Stimulated activated CD8-positive, alpha-beta memory T cell treated with anti-CD3 and anti-CD28 coated beads, Interleukin-15, amount 100 ng/mL, for 48 hours (primary cell): ENCODE results near the gene DDX1.

Source experiments
- DNase-seq, 2 donors: peaks; one replicate each; pipeline ENCODE4 v3.0.0-alpha.2; 2020; ENCODE audit warnings: low read depth in 2 of 2

Gene DDX1

DNA sequence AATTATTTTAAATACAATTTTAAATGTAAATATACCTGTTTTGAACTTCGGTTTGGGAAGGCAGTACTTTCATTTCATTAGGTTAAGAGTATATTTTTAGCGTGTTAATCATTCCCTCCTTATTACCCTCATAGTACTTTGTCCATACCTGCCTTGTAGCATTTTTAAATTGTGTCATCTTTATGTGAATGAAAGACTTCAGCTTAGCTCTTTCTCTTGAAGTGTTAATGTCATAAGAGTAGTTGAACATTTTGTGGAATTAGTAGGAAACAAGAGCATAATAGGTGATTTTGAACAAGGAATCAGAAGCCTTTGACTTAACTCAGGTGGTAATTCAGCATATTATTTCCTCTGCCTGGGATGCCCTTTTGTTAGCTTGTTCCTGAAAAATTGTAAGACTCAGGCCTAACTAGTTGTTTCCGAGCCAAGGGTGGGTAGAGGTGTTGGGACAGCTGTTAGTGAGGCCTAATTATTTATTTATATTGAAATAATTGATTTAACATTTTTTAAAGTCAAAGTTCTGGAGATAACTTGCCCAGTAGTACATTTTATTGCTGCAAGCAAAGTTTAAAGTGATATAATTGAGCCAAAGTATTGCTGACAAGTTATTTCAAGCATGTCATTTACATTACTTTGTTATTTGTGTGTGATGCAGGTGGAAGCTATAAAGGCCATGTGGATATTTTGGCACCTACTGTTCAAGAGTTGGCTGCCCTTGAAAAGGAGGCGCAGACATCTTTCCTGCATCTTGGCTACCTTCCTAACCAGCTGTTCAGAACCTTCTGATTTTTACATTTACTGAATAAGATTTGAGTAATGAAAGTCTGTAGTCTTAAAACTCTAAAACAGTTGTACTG is 38.7 kb downstream of the DDX1 start:
- no peak for DNase-seq

DNA sequence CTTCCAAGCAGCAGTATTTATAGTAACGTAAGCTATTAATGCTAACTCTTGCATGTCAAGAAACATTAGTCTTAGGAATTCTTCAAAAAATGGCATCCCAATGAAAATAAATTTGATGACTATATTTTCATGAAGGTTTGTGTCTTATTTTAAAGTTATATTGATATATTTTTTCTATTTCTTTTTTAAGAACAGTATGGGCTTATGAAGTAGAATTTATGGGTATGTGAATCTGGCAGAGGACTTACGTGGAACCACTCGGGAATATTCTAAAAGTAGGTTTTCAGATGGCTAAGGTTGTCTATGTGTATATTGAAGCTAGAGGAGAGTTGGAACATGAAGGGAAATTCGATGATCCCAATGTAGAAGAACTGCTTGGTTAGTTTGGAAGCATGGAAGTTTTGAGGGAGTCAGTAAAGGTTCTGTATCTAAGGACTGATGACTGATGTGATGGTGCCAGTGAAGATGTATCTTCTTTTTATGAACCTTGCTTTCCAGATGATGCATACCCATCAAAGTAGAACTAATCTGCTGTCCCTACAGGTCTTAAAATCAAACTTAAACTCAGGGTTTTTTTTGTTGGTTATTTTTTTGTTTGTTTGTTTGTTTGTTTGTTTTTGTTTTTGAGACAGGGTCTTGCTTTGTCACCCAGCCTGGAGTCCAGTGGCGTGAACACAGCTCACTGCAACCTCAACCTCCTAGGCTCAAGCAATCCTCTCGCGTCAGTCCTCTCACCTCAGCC is 39.5 kb downstream of the DDX1 start:
- DNase-seq = no peak

DNA sequence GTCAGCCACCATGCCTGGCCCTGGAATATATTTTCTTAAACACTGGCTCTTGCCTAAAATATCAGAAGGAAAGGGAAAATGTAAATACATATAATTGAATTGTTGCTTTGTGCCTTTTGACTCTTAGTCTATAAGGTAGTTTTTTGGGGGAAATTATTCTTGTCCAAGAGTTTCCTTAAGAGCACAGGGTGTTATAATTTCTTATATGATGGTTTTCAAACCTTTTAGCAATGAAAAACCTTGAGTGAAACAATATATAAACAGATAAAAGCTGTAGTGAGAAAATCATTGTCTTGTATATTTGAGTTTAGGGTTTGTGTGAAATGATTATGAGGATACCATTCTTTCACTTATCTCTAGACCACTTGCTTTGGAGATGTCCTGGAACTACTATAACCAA is 40.2 kb downstream of the DDX1 start:
- no peak for DNase-seq

DNA sequence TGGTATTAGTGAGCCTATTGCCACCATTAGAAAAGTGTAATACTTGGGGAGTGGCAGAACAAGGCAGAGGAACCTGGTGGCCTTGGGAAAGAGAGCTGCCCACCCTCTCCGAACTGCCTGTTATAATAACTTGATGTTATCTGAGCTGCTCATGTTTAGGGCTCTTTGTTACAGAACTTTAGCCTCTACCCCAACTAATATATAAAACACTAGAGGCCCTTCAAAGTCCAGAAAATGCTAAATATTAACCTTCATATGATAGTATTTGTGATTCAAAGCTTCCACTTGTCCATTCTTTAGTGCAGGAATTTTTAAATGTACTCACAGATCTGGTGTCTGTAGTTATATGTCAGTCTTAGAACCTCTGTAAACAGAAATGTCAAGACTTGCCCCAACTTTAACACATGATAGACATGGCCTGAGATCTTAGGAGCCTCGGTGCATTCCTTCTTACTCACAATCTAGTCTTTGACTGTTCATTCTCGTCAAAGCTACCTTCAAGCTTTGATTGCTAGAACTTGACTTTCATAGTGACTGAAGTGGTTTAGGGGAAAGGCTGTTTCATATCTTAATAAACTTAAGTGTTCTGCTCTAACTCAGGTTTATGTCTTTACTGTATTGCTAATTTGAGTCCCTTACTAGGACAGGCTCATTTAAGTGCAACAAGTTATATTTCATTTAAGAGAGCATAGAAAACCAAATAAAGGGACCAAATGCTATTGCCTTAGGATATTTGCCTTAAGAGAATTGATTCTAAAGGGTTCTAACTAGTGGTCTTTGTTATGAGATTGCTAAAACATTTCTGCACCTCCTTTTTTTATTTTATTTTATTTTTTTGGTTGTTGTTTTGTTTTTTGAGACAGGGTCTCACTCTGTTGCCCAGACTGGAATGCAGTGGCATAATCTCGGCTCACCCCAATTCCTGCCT is 41.6 kb downstream of the DDX1 start:
- no peak for DNase-seq

DNA sequence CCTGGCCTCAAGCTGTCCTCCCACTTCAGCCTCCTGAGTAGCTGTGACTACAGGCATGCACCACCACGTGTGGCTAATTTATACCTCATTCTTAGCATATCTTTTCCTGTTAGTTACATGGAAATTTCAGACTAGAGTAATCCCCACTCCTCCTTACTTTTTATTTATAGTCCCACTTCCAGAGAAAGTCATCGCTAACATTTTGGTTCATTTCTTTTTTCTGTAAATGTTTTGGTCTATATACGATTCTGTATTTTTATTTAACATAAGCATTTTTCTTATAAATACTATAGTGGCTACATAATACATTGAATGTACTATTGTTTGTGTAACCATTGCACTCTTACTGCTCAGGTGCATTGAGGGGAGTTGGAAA is 42.3 kb downstream of the DDX1 start:
- no peak for DNase-seq

DNA sequence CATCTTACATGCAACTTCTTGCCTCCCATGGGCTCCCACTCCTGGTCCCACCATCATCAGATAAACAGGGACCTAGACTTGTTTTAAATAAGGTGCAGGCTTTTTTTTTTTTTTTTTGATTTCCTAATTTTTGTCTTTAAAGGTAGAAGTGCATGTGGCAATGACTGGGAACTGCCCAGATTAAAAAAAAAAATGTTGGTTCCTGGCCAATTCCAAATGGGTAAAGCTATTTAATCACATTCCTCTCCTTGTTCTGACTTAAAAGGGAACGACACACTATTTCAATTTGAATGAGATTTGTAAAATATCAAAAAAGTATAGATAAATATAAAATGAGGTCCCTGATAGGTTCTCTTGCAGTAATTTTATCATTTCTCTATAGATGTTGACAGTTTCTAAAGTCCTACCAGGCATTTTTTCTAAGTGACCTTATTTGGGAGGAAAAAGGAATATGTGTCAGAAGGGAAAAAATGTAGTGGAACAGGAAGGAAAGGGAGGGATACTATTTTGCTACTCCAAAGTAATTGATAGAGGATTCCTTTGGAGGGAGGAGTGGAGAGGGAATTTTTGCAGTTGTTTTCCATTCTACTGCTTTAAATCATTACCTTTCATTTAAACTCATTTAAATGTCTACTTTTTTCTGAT is 43.3 kb downstream of the DDX1 start:
- no peak for DNase-seq

DNA sequence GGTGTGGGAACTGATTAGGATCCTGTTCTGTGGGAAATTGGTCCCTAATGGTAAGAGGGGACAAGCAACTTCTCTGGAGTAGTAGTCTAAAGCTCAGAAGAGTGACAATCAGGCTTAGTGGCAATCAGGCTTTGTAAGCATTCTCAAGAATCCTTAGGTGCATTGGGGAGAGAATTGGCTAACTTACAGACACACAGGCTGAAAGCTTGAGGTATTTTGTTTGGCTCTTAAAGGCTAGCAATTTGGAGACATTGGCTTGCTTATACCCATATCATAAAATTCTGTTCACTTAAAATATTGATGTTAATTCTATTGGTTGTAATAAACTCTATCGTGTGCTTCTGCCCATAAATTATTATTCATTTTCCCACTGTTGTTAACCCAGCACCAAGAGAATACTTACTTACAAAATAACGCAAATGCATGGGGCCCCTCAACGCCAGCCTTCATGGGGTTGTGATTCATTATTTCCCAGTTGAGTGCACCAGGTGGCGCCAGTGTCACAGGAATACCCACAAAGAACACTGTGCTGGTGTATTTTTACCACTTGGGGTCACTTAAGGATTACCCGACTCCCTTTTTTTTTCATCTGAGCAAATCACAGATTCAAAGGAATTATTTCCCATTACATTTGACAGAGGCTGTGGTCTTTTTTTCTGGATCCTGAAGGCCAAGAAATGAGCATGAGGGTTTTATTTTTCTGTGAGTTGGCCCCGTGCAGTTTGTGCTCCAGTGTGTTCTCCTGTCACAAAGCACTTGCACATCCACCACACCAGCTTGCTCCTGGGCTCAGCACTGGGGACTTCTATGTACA is 45.5 kb downstream of the DDX1 start:
- DNase-seq = peak; percentile 16 to 17

DNA sequence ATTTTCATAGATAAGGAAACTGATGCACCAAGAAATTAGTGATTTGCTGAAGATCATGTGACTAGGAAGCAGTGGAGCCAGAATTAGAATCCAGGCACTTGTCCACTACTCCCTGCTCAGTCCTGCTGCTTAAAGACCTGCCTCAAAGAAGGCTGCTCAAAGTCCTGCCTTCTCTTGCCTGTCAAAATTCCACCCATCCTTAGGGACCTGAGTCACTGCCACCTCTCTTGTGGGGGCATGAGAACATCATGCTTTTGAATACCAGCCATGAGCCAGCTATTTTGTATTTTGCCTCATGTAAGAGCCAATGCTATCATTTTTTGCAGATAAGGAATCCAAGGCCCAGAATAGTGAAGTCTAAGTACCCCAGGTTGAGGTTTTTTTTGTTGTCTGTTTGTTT is 47.1 kb downstream of the DDX1 start:
- DNase-seq = no peak

DNA sequence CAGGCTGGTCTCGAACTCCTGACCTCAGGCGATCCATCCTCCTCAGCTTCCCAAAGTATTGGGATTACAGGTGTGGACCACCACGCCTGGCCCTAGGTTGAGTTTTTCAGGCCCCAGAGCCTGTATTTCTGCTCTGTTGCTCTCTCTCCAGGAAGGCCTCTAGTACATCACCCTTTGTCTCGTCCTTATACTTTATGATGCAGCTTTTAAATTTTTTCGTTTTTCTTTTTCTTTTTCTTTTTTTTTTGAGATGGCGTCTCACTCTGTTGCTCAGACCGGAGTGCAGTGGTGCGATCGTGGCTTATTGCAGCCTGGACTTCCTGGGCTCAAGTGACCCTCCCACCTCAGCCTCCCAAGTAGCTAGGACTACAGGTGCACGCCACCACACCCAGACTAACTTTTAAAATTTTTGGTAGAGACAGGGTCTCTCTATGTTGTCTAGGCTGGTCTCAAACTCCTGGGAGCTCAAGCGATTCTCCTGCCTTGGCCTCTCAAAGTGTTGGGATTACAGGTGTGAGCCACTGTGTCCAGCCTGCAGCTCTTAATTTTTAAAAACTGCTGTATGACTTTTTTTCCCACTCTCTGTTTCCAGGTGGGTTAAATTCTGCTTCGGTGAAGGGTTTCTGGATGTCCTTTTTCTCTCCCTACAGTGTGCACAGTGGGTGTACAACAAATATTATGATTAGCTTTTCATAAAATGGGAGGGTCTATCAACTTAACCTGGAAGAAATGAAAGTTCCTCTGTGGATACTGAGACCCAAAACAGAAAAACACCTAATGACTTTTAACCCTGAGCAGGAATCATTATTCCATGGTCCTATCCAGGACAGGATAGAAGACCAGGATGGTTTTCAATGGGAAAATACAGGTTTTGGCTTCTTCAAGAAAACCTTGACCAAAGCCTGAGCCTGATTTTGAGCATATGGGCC is 47.9 kb downstream of the DDX1 start:
- no peak for DNase-seq

DNA sequence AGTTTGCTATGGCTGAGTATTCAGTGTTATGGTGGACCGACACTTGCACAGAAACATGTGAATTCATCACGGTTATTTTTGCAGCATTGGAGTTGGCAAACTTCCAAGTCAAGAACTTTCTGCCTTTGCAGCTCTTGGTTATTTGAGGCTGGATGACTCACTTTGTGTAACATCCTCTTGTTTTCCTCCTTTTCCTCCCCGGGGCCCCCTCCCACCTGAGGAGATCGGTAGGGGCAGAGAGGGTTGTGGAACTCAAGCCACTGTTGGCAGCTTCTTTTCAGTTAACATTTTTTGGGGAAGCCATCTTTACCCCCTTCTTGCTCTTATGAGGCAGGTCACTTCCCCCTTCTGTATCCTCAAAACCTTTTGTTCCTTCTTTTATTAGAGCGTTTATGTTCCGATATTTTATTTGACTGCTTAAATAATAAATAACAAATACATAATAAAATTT is 48.6 kb downstream of the DDX1 start:
- DNase-seq = no peak

DNA sequence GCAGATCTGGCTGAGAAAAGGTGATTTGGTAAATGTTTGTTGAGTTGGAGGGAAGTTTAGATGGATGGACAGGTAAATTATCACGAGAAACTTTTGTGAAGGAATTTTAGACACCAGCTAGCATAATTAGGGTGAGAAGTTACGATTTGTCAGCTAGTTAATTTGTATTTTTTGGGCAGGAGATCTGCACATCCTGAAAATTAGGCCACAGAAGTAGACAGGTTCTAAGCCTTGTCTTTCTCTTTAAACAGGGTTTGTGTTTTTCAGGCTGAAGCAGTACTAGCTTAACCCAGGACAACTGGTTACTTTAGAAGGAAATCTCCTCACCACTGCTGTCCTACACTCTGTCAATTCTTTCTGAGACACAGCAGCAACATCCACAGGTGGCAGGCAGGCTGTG is 49.1 kb downstream of the DDX1 start:
- DNase-seq = no peak

DNA sequence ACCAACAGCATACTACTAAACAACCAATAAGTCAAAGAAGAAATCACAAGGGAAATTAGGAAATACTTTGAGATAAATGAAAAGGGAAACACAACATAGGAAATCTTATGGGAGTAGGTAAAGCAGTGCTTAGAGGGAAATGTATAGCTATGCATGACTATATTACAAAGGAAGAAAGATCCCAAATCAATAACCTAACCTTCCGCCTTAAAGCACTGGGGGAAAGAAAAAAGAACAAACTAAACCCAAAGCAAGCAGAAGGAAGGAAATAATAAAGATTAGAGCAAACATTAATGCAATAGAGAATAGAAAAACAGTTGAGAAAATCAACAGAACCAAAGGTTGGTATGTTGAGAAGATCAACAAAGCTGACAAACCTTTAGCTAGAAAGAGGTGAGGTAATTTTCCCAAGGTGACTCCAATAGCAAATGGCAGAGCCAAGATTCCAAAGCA is 49.9 kb downstream of the DDX1 start:
- no peak for DNase-seq

DNA sequence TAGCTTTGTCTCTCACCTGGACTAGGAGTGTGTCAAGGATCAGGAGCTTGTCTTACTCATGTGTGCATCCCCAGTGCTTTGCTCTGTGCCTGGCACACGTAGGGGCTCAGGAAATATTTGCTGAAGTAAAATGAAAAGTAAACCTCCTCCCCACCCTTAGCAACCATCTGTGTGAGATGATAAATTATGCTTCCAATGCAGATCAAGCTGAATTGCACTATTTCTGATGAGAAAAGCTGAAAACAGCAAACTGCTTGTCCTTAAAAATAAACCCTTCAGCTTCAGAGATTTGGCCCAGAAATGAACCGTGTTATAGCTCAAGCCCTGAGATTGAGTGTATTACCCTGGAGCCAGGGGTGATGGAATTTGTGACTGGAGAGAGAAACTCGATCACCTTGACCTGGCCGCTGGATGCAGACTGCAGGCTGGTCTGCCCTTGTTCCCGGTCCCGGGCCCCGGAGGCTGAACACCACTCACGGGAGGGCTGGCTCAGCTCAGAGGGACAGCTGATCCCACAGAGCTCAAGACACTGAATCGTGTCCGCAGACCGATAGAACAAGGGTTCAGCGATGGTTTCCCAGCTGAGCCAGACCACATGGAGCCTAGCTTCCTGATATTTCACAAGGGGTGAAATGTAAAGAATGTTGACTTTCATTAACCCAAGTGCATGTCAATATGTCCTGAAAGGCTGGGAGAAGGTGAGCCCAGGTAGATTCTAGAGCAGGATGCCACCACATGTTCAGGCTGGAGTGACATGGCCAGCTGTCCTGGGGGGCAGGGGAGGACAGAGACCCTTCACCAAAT is 50.5 kb downstream of the DDX1 start:
- no peak for DNase-seq

DNA sequence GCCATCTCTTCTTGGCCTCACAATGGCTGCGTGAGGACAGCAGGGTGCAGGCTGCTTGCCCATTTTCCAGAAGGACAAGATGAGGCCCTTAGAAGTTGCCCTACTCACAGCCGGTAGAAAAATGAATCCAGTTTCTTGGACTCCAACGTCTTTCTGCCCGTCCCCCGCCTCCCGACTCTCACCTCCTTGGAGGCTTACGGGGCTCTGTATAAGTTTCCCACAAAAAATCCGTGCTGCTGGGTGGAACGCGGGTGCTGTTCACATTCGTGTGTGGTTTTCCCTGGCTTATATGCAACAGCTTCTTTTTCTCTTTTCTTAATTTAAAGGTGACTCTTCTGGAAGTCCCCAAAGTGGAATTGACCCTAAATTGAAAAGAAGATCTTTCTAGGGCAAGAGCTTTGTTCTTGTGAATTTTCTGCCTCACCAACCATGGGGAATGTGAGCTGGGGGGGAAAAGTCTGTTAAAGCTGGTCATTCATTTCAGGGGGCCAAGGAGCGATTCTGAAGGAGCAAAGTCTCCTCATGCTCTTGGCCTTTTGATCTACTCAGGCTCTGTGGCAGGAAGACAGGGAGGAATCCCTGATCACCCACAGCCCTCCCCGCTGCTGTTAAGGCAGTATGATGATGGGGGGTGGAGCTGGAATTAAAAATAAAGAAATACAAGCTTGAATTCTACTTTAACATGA is 51.3 kb downstream of the DDX1 start:
- DNase-seq = no peak

DNA sequence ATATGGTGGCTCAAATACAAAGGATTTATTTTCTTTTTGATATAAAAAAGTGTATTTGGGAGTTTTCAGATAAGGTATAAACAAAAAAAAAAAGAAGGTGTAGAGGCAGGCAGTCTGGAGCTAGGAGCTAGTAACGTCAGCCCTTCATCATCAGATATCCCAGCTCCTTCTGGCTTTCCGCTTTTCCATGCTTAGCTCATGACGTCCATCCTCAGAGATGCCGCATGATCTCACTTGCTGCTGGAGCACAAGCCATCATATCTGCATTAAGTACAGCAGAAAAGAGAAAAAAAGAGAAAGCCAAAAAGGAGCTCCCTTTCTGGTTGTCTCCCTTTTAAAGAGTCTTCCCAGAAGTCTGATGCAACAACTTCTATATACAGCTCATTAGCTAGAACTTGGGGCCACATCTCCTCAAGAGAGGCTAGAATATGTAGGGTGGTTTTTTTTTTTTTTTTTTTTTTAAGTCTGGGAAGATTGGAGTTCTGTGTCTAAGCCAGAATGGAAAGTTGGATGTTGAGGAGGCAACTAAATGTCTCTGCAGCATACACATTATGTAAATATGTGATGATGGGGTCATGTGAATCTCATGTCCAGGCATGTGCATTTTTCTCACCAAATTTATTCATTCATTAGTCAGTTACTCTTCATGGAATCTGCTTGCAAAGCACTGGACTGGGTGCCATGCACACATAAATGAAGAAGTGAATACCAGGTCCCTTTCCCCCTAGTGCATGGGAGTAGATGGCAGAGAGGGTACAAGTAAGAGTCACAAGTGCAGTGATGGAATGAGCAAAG is 52.3 kb downstream of the DDX1 start:
- no peak for DNase-seq

DNA sequence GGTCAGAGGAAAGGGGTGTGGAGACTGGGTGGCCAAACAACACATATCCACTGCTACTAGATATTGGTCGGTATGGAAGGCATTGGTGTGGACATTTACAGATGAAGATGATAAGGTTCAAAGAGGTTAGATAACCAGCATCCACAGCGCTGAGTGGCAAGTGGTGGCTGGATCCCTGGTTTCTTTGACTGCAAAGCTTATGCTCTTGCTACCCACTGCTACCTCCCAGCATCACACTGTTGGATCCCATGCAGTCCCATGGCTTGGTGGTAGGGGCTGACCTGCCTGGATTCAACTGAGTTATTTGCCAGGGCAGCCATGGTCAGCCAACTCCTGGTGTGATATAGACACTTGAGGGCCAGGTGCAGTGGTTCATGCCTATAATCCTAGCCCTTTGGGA is 53.6 kb downstream of the DDX1 start:
- DNase-seq = no peak

DNA sequence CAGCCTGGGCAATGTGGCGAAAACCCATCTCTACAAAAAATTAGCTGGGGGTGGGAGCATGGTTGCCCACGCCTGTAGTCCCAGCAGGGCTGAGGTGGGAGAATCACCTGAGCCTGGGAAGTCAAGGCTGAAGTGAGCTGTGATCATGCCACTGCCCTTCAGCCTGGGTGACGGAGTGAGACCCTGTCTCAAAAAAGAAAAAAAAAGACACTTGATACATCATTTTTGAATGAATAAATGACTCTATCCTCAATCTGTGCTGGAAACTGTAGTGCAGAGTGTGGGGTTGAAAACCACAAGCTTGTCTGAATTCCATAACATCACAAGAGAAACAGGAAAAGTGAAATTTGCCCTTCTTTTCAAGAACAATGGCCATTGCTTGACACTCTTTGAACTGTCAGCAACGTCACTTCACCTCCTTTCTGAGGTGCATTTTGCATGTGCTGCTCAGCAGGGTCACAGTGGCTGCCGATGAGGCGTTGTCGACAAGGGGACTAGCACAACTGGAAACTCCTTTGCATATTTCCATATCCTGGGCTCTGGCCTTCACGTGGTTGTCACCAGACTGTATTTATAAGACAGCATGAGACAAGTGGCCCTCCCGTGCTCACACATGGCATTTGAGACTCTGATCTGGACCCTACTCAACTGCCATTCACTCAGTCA is 54.2 kb downstream of the DDX1 start:
- no peak for DNase-seq
